ENCODE measurements around the gene ATP11A. TPM values are rescaled to one million over a fixed set of nuclear protein-coding genes. Genes with fewer than 3 reads are reported as not detected.

Gene ATP11A
- total RNA-seq, 6 experiments from 2014 or later = 24.3 to 57.4 (median 33.1) TPM

- DNase-seq (no peak), ATAC-seq (peak in 1 of 4 donors; percentile 15)
- no peak overlapping the region for H3K27ac ChIP-seq
- intact Hi-C loops (cut with DNase I) = no loop called here
- TF ChIP-seq CTCF (IDR thresholded peaks at IDR 0.05) (no peak), POLR2A (IDR thresholded peaks at IDR 0.05) (no peak)
- H3K4me3 ChIP-seq = no peak overlapping the region
- H3K36me3 ChIP-seq = no peaks in the 10 kb centered on the region
- WGBS (ENCODE audit: insufficient coverage, low coverage, low lambda C conversion rate, missing lambda C conversion rate) = 91% methylated on average over 7 of the region's 18 CpGs
- no peaks in the 10 kb centered on the region for H3K27me3 ChIP-seq
- H3K9me3 ChIP-seq = no peaks in the 10 kb centered on the region
- H3K4me1 ChIP-seq = no peaks in the 10 kb centered on the region
Observed at GRCh38 chr13:112790735-112791641, 101.2 kb downstream of the ATP11A start.

- no peaks in the 10 kb centered on the region for H3K27me3 ChIP-seq
- H3K9me3 ChIP-seq = no peaks in the 10 kb centered on the region
- intact Hi-C loops (cut with DNase I) = no loop called here
- no peak overlapping the region for H3K27ac ChIP-seq
- H3K4me1 ChIP-seq = no peaks in the 10 kb centered on the region
- ATAC-seq (no peak), DNase-seq (no peak)
- no peak overlapping the region for H3K4me3 ChIP-seq
- TF ChIP-seq POLR2A (IDR thresholded peaks at IDR 0.05) = no peak
- TF ChIP-seq CTCF (IDR thresholded peaks at IDR 0.05) = no peak
- 80% methylated on average over 9 of the region's 20 CpGs for WGBS (ENCODE audit: insufficient coverage, low coverage, low lambda C conversion rate, missing lambda C conversion rate)
- H3K36me3 ChIP-seq = no peaks in the 10 kb centered on the region
Observed at GRCh38 chr13:112791663-112792440, 102.0 kb downstream of the ATP11A start.

- Histone ChIP-seq H3K4me3 (no peak overlapping the region), H3K4me1 (no peaks in the 10 kb centered on the region), H3K27ac (no peak overlapping the region), H3K36me3 (no peaks in the 10 kb centered on the region), H3K27me3 (no peaks in the 10 kb centered on the region), H3K9me3 (no peaks in the 10 kb centered on the region)
- TF ChIP-seq CTCF (IDR thresholded peaks at IDR 0.05) (no peak), POLR2A (IDR thresholded peaks at IDR 0.05) (no peak)
- intact Hi-C loops (cut with DNase I) = no loop called here
- no peak for DNase-seq
- peak in 1 of 4 donors; percentile 39 for ATAC-seq
- WGBS (ENCODE audit: insufficient coverage, low coverage, low lambda C conversion rate, missing lambda C conversion rate) = 77% methylated on average over 4 of the region's 6 CpGs
Observed at GRCh38 chr13:112792511-112792910, 102.7 kb downstream of the ATP11A start.

GRCh38 chr13:112793545-112794445 is 104.0 kb downstream of the ATP11A start:
- no peaks in the 10 kb centered on the region for H3K27me3 ChIP-seq
- 97% methylated on average over 12 of the region's 26 CpGs for WGBS (ENCODE audit: insufficient coverage, low coverage, low lambda C conversion rate, missing lambda C conversion rate)
- no peak overlapping the region for H3K27ac ChIP-seq
- intact Hi-C loops (cut with DNase I) = no loop called here
- H3K4me1 ChIP-seq = no peaks in the 10 kb centered on the region
- H3K36me3 ChIP-seq = no peaks in the 10 kb centered on the region
- DNase-seq (no peak), ATAC-seq (peak in 1 of 4 donors; percentile 24)
- no peaks in the 10 kb centered on the region for H3K9me3 ChIP-seq
- TF ChIP-seq CTCF (IDR thresholded peaks at IDR 0.05) = no peak
- no peak for TF ChIP-seq POLR2A (IDR thresholded peaks at IDR 0.05)
- no peak overlapping the region for H3K4me3 ChIP-seq
